Measurements from ENCODE around the gene SPDEF. TPM values are rescaled to one million over a fixed set of nuclear protein-coding genes. Genes with fewer than 3 reads are reported as not detected.

Gene SPDEF
- total RNA-seq, 4 donors from 2014 or later, result 25.0 to 45.9 (median 32.3) TPM

GRCh38 chr6:34519971-34520644 is 36.0 kb downstream of the SPDEF start:
- H3K4me1 ChIP-seq, result no peaks in the 10 kb centered on the region
- no peaks in the 10 kb centered on the region for H3K9me3 ChIP-seq
- H3K4me3 ChIP-seq, result no peak overlapping the region
- TF ChIP-seq POLR2AphosphoS5 (IDR thresholded peaks at IDR 0.05) (no peak), POLR2A (IDR thresholded peaks at IDR 0.05) (no peak), EP300 (IDR thresholded peaks at IDR 0.05) (no peak)
- no peaks in the 10 kb centered on the region for H3K36me3 ChIP-seq
- WGBS, result 85% methylated on average over 4 of the region's 8 CpGs
- DNase-seq (ENCODE audit: low spot score in 2 of 2), result peak in 1 of 2 donors; percentile 45
- H3K27me3 ChIP-seq, result peaks cover 16% of the 10 kb centered on the region
- H3K27ac ChIP-seq, result no peak overlapping the region

- Histone ChIP-seq H3K4me3 (no peak overlapping the region), H3K36me3 (no peaks in the 10 kb centered on the region), H3K4me1 (peaks cover 5% of the 10 kb centered on the region), H3K9me3 (no peaks in the 10 kb centered on the region), H3K27me3 (peaks cover 19% of the 10 kb centered on the region), H3K27ac (no peak overlapping the region)
- TF ChIP-seq POLR2A (IDR thresholded peaks at IDR 0.05) (no peak), POLR2AphosphoS5 (IDR thresholded peaks at IDR 0.05) (no peak), CTCF (IDR thresholded peaks at IDR 0.05) (no peak), EP300 (IDR thresholded peaks at IDR 0.05) (no peak)
- 90% methylated on average over 4 of the region's 4 CpGs for WGBS
- DNase-seq (ENCODE audit: low spot score in 2 of 2), result peak in 1 of 2 donors; percentile 25
Measured at GRCh38 chr6:34518669-34519365, 37.3 kb downstream of the SPDEF start.

GRCh38 chr6:34517966-34518365 is 38.2 kb downstream of the SPDEF start:
- Histone ChIP-seq H3K4me1 (peaks cover 5% of the 10 kb centered on the region), H3K9me3 (no peaks in the 10 kb centered on the region), H3K27ac (no peak overlapping the region), H3K36me3 (no peaks in the 10 kb centered on the region), H3K27me3 (peaks cover 19% of the 10 kb centered on the region), H3K4me3 (no peak overlapping the region)
- TF ChIP-seq POLR2AphosphoS5 (IDR thresholded peaks at IDR 0.05) (no peak), CTCF (IDR thresholded peaks at IDR 0.05) (no peak), POLR2A (IDR thresholded peaks at IDR 0.05) (no peak), EP300 (IDR thresholded peaks at IDR 0.05) (no peak)
- peak in 1 of 2 donors; percentile 46 for DNase-seq (ENCODE audit: low spot score in 2 of 2)
- WGBS, result 89% methylated on average over 4 of the region's 8 CpGs

GRCh38 chr6:34517461-34517881 is 38.7 kb downstream of the SPDEF start:
- H3K27me3 ChIP-seq, result peaks cover 19% of the 10 kb centered on the region
- H3K4me3 ChIP-seq, result no peak overlapping the region
- 79% methylated on average over 4 of the region's 4 CpGs for WGBS
- no peak for TF ChIP-seq EP300 (IDR thresholded peaks at IDR 0.05)
- H3K36me3 ChIP-seq, result no peaks in the 10 kb centered on the region
- peak; percentile 40 to 65 for DNase-seq (ENCODE audit: low spot score in 2 of 2)
- H3K9me3 ChIP-seq, result no peaks in the 10 kb centered on the region
- H3K27ac ChIP-seq, result no peak overlapping the region
- peaks cover 5% of the 10 kb centered on the region for H3K4me1 ChIP-seq

GRCh38 chr6:34516391-34517324 is 39.5 kb downstream of the SPDEF start:
- 100% methylated on average over 3 of the region's 22 CpGs for WGBS
- Histone ChIP-seq H3K4me1 (peaks cover 5% of the 10 kb centered on the region), H3K36me3 (no peaks in the 10 kb centered on the region), H3K9me3 (no peaks in the 10 kb centered on the region), H3K27me3 (peaks cover 19% of the 10 kb centered on the region), H3K4me3 (no peak overlapping the region), H3K27ac (no peak overlapping the region)
- TF ChIP-seq POLR2A (IDR thresholded peaks at IDR 0.05) (no peak), POLR2AphosphoS5 (IDR thresholded peaks at IDR 0.05) (no peak), CTCF (IDR thresholded peaks at IDR 0.05) (no peak), EP300 (IDR thresholded peaks at IDR 0.05) (no peak)
- DNase-seq (ENCODE audit: low spot score in 2 of 2), result peak; percentile 41 to 74

All from suprapubic skin (tissue), 4 donors.